ENCODE data around the gene NECAB2. TPM values are rescaled to one million over a fixed set of nuclear protein-coding genes. Genes with fewer than 3 reads are reported as not detected.

The NECAB2 gene
- total RNA-seq, 1 donor from 2014 or later = 19.6 TPM

GRCh38 chr16:83934684-83934977, 33.4 kb upstream of the NECAB2 start:
- DNase-seq (ENCODE audit: low read depth, low spot score) = no peak
- H3K4me3 Mint-ChIP-seq = no peak overlapping the region
- no peaks in the 10 kb centered on the region for H3K9me3 Mint-ChIP-seq
- TF ChIP-seq CTCF (conservative IDR thresholded peaks at IDR 0.05) = no peak
- peaks cover 3% of the 10 kb centered on the region for H3K36me3 Mint-ChIP-seq (ENCODE audit: low read depth)
- peaks cover 15% of the 10 kb centered on the region for H3K4me1 Mint-ChIP-seq
- no peak overlapping the region for H3K27ac Mint-ChIP-seq (ENCODE audit: unreplicated experiment)
- H3K27me3 Mint-ChIP-seq (ENCODE audit: low read depth) = no peaks in the 10 kb centered on the region

GRCh38 chr16:83935005-83935857, 32.8 kb upstream of the NECAB2 start:
- Mint-ChIP-seq H3K4me1 (peaks cover 16% of the 10 kb centered on the region), H3K9me3 (no peaks in the 10 kb centered on the region), H3K4me3 (no peak overlapping the region), H3K27me3 (ENCODE audit: low read depth) (no peaks in the 10 kb centered on the region), H3K27ac (ENCODE audit: unreplicated experiment) (no peak overlapping the region), H3K36me3 (ENCODE audit: low read depth) (peaks cover 3% of the 10 kb centered on the region)
- DNase-seq (ENCODE audit: low read depth, low spot score) = no peak
- no peak for TF ChIP-seq CTCF (conservative IDR thresholded peaks at IDR 0.05)

DNA sequence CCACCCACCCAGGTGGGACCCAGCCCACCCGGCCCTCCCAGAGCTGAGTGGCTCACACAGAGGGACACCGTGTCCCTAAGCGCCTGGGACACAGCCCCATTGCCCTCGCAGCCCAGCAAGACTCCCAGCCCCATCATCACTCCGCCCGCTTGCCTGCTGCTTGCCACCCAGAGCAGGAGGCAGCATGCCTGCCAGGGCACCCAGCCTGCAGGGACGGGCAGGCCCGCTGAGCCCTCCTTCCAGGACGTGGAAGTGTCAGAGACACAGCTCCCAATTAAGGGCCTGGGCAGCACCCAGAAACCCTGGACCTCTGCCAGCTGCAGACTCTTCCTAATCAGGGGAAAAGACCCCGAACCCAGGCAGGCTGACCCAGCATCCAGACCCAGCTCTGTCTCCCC, 32.2 kb upstream of the NECAB2 start:
- no peaks in the 10 kb centered on the region for H3K9me3 Mint-ChIP-seq
- H3K4me1 Mint-ChIP-seq = peaks cover 20% of the 10 kb centered on the region
- no peak overlapping the region for H3K4me3 Mint-ChIP-seq
- H3K27ac Mint-ChIP-seq (ENCODE audit: unreplicated experiment) = no peak overlapping the region
- no peak for DNase-seq (ENCODE audit: low read depth, low spot score)
- no peak for TF ChIP-seq CTCF (conservative IDR thresholded peaks at IDR 0.05)
- H3K27me3 Mint-ChIP-seq (ENCODE audit: low read depth) = no peaks in the 10 kb centered on the region
- peaks cover 3% of the 10 kb centered on the region for H3K36me3 Mint-ChIP-seq (ENCODE audit: low read depth)

- Mint-ChIP-seq H3K9me3 (no peaks in the 10 kb centered on the region), H3K4me3 (no peak overlapping the region), H3K36me3 (ENCODE audit: low read depth) (peaks cover 3% of the 10 kb centered on the region), H3K4me1 (peaks cover 20% of the 10 kb centered on the region), H3K27ac (ENCODE audit: unreplicated experiment) (no peak overlapping the region), H3K27me3 (ENCODE audit: low read depth) (no peaks in the 10 kb centered on the region)
- TF ChIP-seq CTCF (conservative IDR thresholded peaks at IDR 0.05) = no peak
- no peak for DNase-seq (ENCODE audit: low read depth, low spot score)
Measured at GRCh38 chr16:83936581-83937165, 31.4 kb upstream of the NECAB2 start.

GRCh38 chr16:83937267-83937666, 30.8 kb upstream of the NECAB2 start:
- Mint-ChIP-seq H3K4me3 (no peak overlapping the region), H3K36me3 (ENCODE audit: low read depth) (peaks cover 3% of the 10 kb centered on the region), H3K27me3 (ENCODE audit: low read depth) (no peaks in the 10 kb centered on the region), H3K27ac (ENCODE audit: unreplicated experiment) (no peak overlapping the region), H3K9me3 (no peaks in the 10 kb centered on the region), H3K4me1 (peaks cover 20% of the 10 kb centered on the region)
- TF ChIP-seq CTCF (conservative IDR thresholded peaks at IDR 0.05) = no peak
- no peak for DNase-seq (ENCODE audit: low read depth, low spot score)

Measured in neural crest cell (in vitro differentiated cells).